ENCODE measurements around the gene TBC1D2. TPM values are rescaled to one million over a fixed set of nuclear protein-coding genes. Genes with fewer than 3 reads are reported as not detected.

The TBC1D2 gene
- total RNA-seq, 1 donor from 2014 or later, result 2.3 TPM

- H3K36me3 Mint-ChIP-seq (ENCODE audit: low read depth, unreplicated experiment), result peaks cover 8% of the 10 kb centered on the region
- H3K27me3 Mint-ChIP-seq (ENCODE audit: unreplicated experiment), result peaks cover 1% of the 10 kb centered on the region
- H3K4me1 Mint-ChIP-seq (ENCODE audit: unreplicated experiment), result no peaks in the 10 kb centered on the region
- H3K9me3 Mint-ChIP-seq (ENCODE audit: unreplicated experiment), result no peaks in the 10 kb centered on the region
- DNase-seq (ENCODE audit: low spot score), result no peak
- no peak overlapping the region for H3K4me3 Mint-ChIP-seq (ENCODE audit: unreplicated experiment)
- TF ChIP-seq CTCF (IDR thresholded peaks at IDR 0.05; ENCODE audit: unreplicated experiment), result no peak
- no peak overlapping the region for H3K27ac Mint-ChIP-seq (ENCODE audit: unreplicated experiment)
Observed at GRCh38 chr9:98229620-98230019, 25.8 kb downstream of the TBC1D2 start.

- Mint-ChIP-seq H3K36me3 (ENCODE audit: low read depth, unreplicated experiment) (peaks cover 8% of the 10 kb centered on the region), H3K4me1 (ENCODE audit: unreplicated experiment) (no peaks in the 10 kb centered on the region), H3K27me3 (ENCODE audit: unreplicated experiment) (peaks cover 1% of the 10 kb centered on the region), H3K9me3 (ENCODE audit: unreplicated experiment) (no peaks in the 10 kb centered on the region), H3K27ac (ENCODE audit: unreplicated experiment) (no peak overlapping the region), H3K4me3 (ENCODE audit: unreplicated experiment) (no peak overlapping the region)
- no peak for DNase-seq (ENCODE audit: low spot score)
- TF ChIP-seq CTCF (IDR thresholded peaks at IDR 0.05; ENCODE audit: unreplicated experiment), result no peak
Observed at GRCh38 chr9:98229090-98229395, 26.4 kb downstream of the TBC1D2 start.

GRCh38 chr9:98228392-98229089 lies 26.9 kb downstream of the TBC1D2 start:
- Mint-ChIP-seq H3K9me3 (ENCODE audit: unreplicated experiment) (no peaks in the 10 kb centered on the region), H3K4me3 (ENCODE audit: unreplicated experiment) (no peak overlapping the region), H3K27ac (ENCODE audit: unreplicated experiment) (no peak overlapping the region), H3K27me3 (ENCODE audit: unreplicated experiment) (peaks cover 1% of the 10 kb centered on the region), H3K36me3 (ENCODE audit: low read depth, unreplicated experiment) (peaks cover 8% of the 10 kb centered on the region), H3K4me1 (ENCODE audit: unreplicated experiment) (no peaks in the 10 kb centered on the region)
- no peak for DNase-seq (ENCODE audit: low spot score)
- no peak for TF ChIP-seq CTCF (IDR thresholded peaks at IDR 0.05; ENCODE audit: unreplicated experiment)

- H3K36me3 Mint-ChIP-seq (ENCODE audit: low read depth, unreplicated experiment), result peaks cover 8% of the 10 kb centered on the region
- no peak for DNase-seq (ENCODE audit: low spot score)
- H3K27ac Mint-ChIP-seq (ENCODE audit: unreplicated experiment), result no peak overlapping the region
- no peaks in the 10 kb centered on the region for H3K9me3 Mint-ChIP-seq (ENCODE audit: unreplicated experiment)
- H3K27me3 Mint-ChIP-seq (ENCODE audit: unreplicated experiment), result peaks cover 5% of the 10 kb centered on the region
- H3K4me1 Mint-ChIP-seq (ENCODE audit: unreplicated experiment), result peaks cover 4% of the 10 kb centered on the region
- TF ChIP-seq CTCF (IDR thresholded peaks at IDR 0.05; ENCODE audit: unreplicated experiment), result no peak
- no peak overlapping the region for H3K4me3 Mint-ChIP-seq (ENCODE audit: unreplicated experiment)
Observed at GRCh38 chr9:98227883-98228282, 27.6 kb downstream of the TBC1D2 start.

- Mint-ChIP-seq H3K9me3 (ENCODE audit: unreplicated experiment) (no peaks in the 10 kb centered on the region), H3K4me3 (ENCODE audit: unreplicated experiment) (no peak overlapping the region), H3K27me3 (ENCODE audit: unreplicated experiment) (peaks cover 6% of the 10 kb centered on the region), H3K4me1 (ENCODE audit: unreplicated experiment) (peaks cover 6% of the 10 kb centered on the region), H3K27ac (ENCODE audit: unreplicated experiment) (no peak overlapping the region), H3K36me3 (ENCODE audit: low read depth, unreplicated experiment) (peaks cover 8% of the 10 kb centered on the region)
- TF ChIP-seq CTCF (IDR thresholded peaks at IDR 0.05; ENCODE audit: unreplicated experiment), result no peak
- no peak for DNase-seq (ENCODE audit: low spot score)
Observed at GRCh38 chr9:98226957-98227356, 28.5 kb downstream of the TBC1D2 start.
